Nephron (organoid): Measurements from ENCODE around the gene HS3ST4.

Experiments used
- H3K27ac Mint-ChIP-seq, 3 experiments: 2 replicates each; pipeline ENCODE4 v1.8.0; 2020; ENCODE audit warnings: mixed read lengths in 3 of 3, mild to moderate bottlenecking in 2 of 3, moderate library complexity in 1 of 3
- H3K27me3 Mint-ChIP-seq: 2 replicates; pipeline ENCODE4 v1.8.0; 2021; ENCODE audit warnings: low read depth, mild to moderate bottlenecking, moderate library complexity, mixed read lengths
- H3K36me3 Mint-ChIP-seq: 2 replicates; pipeline ENCODE4 v1.8.0; 2020; ENCODE audit warnings: low read depth, mixed read lengths
- H3K4me1 Mint-ChIP-seq: 2 replicates; pipeline ENCODE4 v1.8.0; 2020; ENCODE audit warnings: mixed read lengths
- H3K4me3 Mint-ChIP-seq, 3 experiments: 2 replicates each; pipeline ENCODE4 v1.8.0; 2020; ENCODE audit warnings: mild to moderate bottlenecking in 3 of 3, mixed read lengths in 3 of 3, moderate library complexity in 2 of 3
- H3K9me3 Mint-ChIP-seq: 2 replicates; pipeline ENCODE4 v1.8.0; 2020; ENCODE audit warnings: mixed read lengths
- CTCF ChIP-seq, 3 experiments: fragments of 200-600 bp; sonication (generic); IDR thresholded peaks; one replicate each; pipeline ENCODE4 v1.5.0; 2021; ENCODE audit warnings: antibody characterized with exemption in 3 of 3; ENCODE audit not compliant: unreplicated experiment in 3 of 3

HS3ST4 gene

GRCh38 chr16:25931473-25932035 is 239.8 kb downstream of the HS3ST4 start:
- Mint-ChIP-seq H3K36me3 (no peaks in the 10 kb centered on the region), H3K4me3 (no peak overlapping the region), H3K9me3 (peaks cover 8% of the 10 kb centered on the region), H3K27me3 (no peaks in the 10 kb centered on the region), H3K27ac (no peak overlapping the region), H3K4me1 (no peaks in the 10 kb centered on the region)
- no peak for TF ChIP-seq CTCF (IDR thresholded peaks at IDR 0.05; ENCODE audit: unreplicated experiment in 3 of 3)

- Mint-ChIP-seq H3K4me1 (no peaks in the 10 kb centered on the region), H3K4me3 (no peak overlapping the region), H3K27ac (no peak overlapping the region), H3K9me3 (peaks cover 4% of the 10 kb centered on the region), H3K36me3 (no peaks in the 10 kb centered on the region), H3K27me3 (peaks cover 6% of the 10 kb centered on the region)
- TF ChIP-seq CTCF (IDR thresholded peaks at IDR 0.05; ENCODE audit: unreplicated experiment in 3 of 3) = no peak
These were observed 250.2 kb downstream of the HS3ST4 start for GRCh38 chr16:25941800-25942499.

- Mint-ChIP-seq H3K27ac (no peak overlapping the region), H3K4me1 (no peaks in the 10 kb centered on the region), H3K36me3 (no peaks in the 10 kb centered on the region), H3K9me3 (peaks cover under 1% of the 10 kb centered on the region), H3K27me3 (peaks cover 4% of the 10 kb centered on the region), H3K4me3 (no peak overlapping the region)
- TF ChIP-seq CTCF (IDR thresholded peaks at IDR 0.05; ENCODE audit: unreplicated experiment in 3 of 3) = no peak
These were observed 259.0 kb downstream of the HS3ST4 start for GRCh38 chr16:25950586-25951281.

- no peak for TF ChIP-seq CTCF (IDR thresholded peaks at IDR 0.05; ENCODE audit: unreplicated experiment in 3 of 3)
- Mint-ChIP-seq H3K9me3 (no peaks in the 10 kb centered on the region), H3K36me3 (no peaks in the 10 kb centered on the region), H3K27me3 (no peaks in the 10 kb centered on the region), H3K4me3 (no peak overlapping the region), H3K27ac (no peak overlapping the region), H3K4me1 (no peaks in the 10 kb centered on the region)
These were observed 260.2 kb downstream of the HS3ST4 start for GRCh38 chr16:25951999-25952398.

GRCh38 chr16:25952983-25953382 is 261.2 kb downstream of the HS3ST4 start:
- TF ChIP-seq CTCF (IDR thresholded peaks at IDR 0.05; ENCODE audit: unreplicated experiment in 3 of 3) = no peak
- Mint-ChIP-seq H3K9me3 (no peaks in the 10 kb centered on the region), H3K4me3 (no peak overlapping the region), H3K4me1 (no peaks in the 10 kb centered on the region), H3K27me3 (no peaks in the 10 kb centered on the region), H3K27ac (no peak overlapping the region), H3K36me3 (no peaks in the 10 kb centered on the region)
